Liver (tissue), 3 donors: ENCODE measurements around the gene ZFP2.

Experiments used
- MAX ChIP-seq: IDR thresholded peaks from 2 replicates; pipeline ENCODE4 v1.6.1; 2016; ENCODE audit warnings: antibody characterized with exemption
- RAD21 ChIP-seq, 2 donors: IDR thresholded peaks; 2 replicates each; pipeline ENCODE4 v1.6.1; 2016; ENCODE audit warnings: antibody characterized with exemption in 2 of 2, mild to moderate bottlenecking in 2 of 2
- ZBTB33 ChIP-seq: IDR thresholded peaks from 2 replicates; pipeline ENCODE4 v1.6.1; 2016; ENCODE audit warnings: antibody characterized with exemption
- TF ChIP-seq, protein P1 (sequence below): fragments of 150-350 bp; IDR thresholded peaks from 2 replicates; pipeline ENCODE4 v1.5.1; 2017; ENCODE audit warnings: improper control_type of control experiment, low read depth, low read length; ENCODE audit not compliant: missing input control
- donor health status: healthy.
- donor health status: healthy.

DNA sequence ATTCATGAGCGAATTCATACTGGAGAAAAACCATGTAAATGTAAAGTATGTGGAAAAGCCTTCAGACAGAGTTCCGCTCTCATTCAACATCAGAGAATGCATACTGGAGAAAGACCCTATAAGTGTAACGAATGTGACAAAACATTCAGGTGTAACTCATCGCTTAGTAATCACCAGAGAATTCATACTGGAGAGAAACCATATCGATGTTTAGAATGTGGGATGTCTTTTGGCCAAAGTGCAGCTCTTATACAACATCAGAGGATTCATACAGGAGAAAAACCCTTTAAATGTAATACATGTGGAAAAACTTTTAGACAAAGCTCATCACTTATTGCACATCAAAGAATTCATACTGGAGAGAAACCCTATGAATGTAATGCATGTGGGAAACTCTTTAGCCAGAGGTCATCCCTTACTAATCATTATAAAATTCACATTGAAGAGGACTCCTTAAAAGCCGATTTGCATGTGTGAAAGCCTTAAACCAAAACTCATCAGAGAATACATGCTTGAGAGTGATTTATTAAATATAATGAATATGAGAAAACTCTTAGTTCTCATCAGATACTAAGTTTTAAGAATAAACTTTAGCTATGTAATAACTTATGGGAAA is 11.8 kb upstream of the ZFP2 start:
- TF ChIP-seq, protein P1, sequence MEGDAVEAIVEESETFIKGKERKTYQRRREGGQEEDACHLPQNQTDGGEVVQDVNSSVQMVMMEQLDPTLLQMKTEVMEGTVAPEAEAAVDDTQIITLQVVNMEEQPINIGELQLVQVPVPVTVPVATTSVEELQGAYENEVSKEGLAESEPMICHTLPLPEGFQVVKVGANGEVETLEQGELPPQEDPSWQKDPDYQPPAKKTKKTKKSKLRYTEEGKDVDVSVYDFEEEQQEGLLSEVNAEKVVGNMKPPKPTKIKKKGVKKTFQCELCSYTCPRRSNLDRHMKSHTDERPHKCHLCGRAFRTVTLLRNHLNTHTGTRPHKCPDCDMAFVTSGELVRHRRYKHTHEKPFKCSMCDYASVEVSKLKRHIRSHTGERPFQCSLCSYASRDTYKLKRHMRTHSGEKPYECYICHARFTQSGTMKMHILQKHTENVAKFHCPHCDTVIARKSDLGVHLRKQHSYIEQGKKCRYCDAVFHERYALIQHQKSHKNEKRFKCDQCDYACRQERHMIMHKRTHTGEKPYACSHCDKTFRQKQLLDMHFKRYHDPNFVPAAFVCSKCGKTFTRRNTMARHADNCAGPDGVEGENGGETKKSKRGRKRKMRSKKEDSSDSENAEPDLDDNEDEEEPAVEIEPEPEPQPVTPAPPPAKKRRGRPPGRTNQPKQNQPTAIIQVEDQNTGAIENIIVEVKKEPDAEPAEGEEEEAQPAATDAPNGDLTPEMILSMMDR = no peak
- TF ChIP-seq MAX (no peak), ZBTB33 (no peak), RAD21 (IDR thresholded peaks at IDR 0.05) (no peak)
